Upper lobe of left lung (tissue), 4 donors: ENCODE results near the gene MTARC2.

Experiments used
- CTCF ChIP-seq, 6 experiments: fragments of 450-650 bp in 4 of 6; fragments of 200-600 bp in 2 of 6; sonication (generic) in 2 of 6; IDR thresholded peaks; one replicate each; pipeline ENCODE4 v1.5.1; 2016 to 2019; ENCODE audit warnings: antibody characterized with exemption in 6 of 6
- EP300 ChIP-seq, 4 donors: sonication (generic); formaldehyde crosslinking; IDR thresholded peaks; one replicate each; pipeline ENCODE4 v1.5.1; 2017; ENCODE audit warnings: antibody characterized with exemption in 4 of 4, control low read depth in 2 of 4
- POLR2A ChIP-seq, 4 donors: fragments of 450-650 bp; IDR thresholded peaks; one replicate each; pipeline ENCODE4 v1.5.1; 2016 to 2017; ENCODE audit warnings: antibody characterized with exemption in 4 of 4, mild to moderate bottlenecking in 2 of 4
- POLR2AphosphoS5 ChIP-seq, 2 donors: sonication (generic); formaldehyde crosslinking; IDR thresholded peaks; one replicate each; pipeline ENCODE4 v1.5.1; 2017; ENCODE audit warnings: antibody characterized with exemption in 2 of 2

DNA sequence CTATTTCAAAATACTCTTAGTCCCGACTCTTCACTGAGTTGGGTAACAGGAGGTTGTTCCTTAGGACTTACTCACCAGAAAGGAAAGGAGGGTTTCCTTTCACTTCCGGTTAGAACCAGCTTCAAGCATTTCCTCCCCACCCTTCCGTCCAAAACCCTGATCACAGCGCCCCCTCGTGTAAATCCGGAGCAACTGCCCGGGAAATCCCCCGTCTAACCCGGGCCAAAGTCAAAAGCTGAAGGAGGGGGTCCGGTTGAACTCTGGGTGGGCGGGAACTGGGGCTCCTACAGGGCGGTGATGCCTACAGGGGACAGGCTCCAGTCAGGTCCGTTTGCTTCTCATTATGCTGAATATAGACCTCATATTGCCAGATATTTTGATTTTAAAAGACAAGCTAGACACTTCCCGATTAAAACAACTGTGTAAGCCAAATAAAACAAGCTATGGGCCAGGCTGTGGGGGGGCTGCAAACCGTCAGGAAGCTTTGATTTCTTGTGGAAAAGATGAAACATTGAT lies 15.0 kb upstream of the MTARC2 start:
- TF ChIP-seq POLR2A (IDR thresholded peaks at IDR 0.05): no peak
- peak; percentile 81 to 92 (median 90) for TF ChIP-seq CTCF (IDR thresholded peaks at IDR 0.05)
- no peak for TF ChIP-seq POLR2AphosphoS5 (IDR thresholded peaks at IDR 0.05)
- peak in 1 of 4 donors; percentile 45 for TF ChIP-seq EP300 (IDR thresholded peaks at IDR 0.05)
